Heart right ventricle (tissue), 16 donors: ENCODE data around the gene CDK5. TPM values are rescaled to one million over a fixed set of nuclear protein-coding genes. Genes with fewer than 3 reads are reported as not detected.

ENCODE experiments used
- ATAC-seq, 8 donors: fragments of 200-7000 bp; cut with Tn5 transposase; one replicate each; pipeline ENCODE4 v1.9.1; 2020; ENCODE audit warnings: mild to moderate bottlenecking in 8 of 8, moderate library complexity in 8 of 8, moderate number of reproducible peaks in 1 of 8
- DNase-seq, 2 donors: peaks; one replicate each; pipeline ENCODE4 v3.0.0-alpha.2; 2020
- H3K27ac ChIP-seq, 10 donors: fragments of 200-600 bp; sonication (generic) in 2 of 10; one replicate each; pipeline versions ENCODE4 v1.5.0 to v1.8.0; 2020 to 2022; ENCODE audit warnings: mild to moderate bottlenecking in 3 of 10
- H3K27me3 ChIP-seq, 7 donors: fragments of 200-600 bp; one replicate each; pipeline ENCODE4 v1.8.0; 2021 to 2022; ENCODE audit warnings: mild to moderate bottlenecking in 2 of 7
- H3K36me3 ChIP-seq, 9 donors: fragments of 200-600 bp; sonication (generic) in 1 of 9; one replicate each; pipeline versions ENCODE4 v1.5.0 to v1.8.0; 2020 to 2022; ENCODE audit warnings: mild to moderate bottlenecking in 2 of 9
- H3K4me1 ChIP-seq, 9 donors: fragments of 200-600 bp; sonication (generic) in 1 of 9; one replicate each; pipeline versions ENCODE4 v1.5.0 to v1.8.0; 2020 to 2022; ENCODE audit warnings: mild to moderate bottlenecking in 4 of 9
- H3K4me3 ChIP-seq, 10 donors: fragments of 200-600 bp; sonication (generic) in 2 of 10; one replicate each; pipeline versions ENCODE4 v1.5.0 to v1.8.0; 2020 to 2022; ENCODE audit warnings: mild to moderate bottlenecking in 7 of 10, moderate library complexity in 2 of 10
- H3K9me3 ChIP-seq, 11 donors: fragments of 200-600 bp in 10 of 11; sonication (generic) in 2 of 11; one replicate each; pipeline versions ENCODE4 v1.5.0 to v1.8.0; 2013 to 2022; ENCODE audit warnings: mild to moderate bottlenecking in 2 of 11, control low read depth in 1 of 11, moderate library complexity in 1 of 11
- CTCF ChIP-seq, 9 donors: fragments of 200-600 bp; sonication (generic) in 2 of 9; IDR thresholded peaks; one replicate each; pipeline versions ENCODE4 v1.5.0 to v1.8.0; 2021 to 2022; ENCODE audit warnings: antibody characterized with exemption in 9 of 9, mild to moderate bottlenecking in 5 of 9, moderate library complexity in 1 of 9
- WGBS, 2 donors: extraction: QIAGEN DNeasy Blood & Tissue Kit; methylation state at CpG; one replicate each; pipeline ENCODE4 v1.1.7; 2013; ENCODE audit warnings: inconsistent platforms in 1 of 2; 5-methylcytosine and 5-hydroxymethylcytosine counted together
- intact Hi-C, 10 donors: fragments of 100-400 bp; cut with DNase I; formaldehyde crosslinking; loops; one replicate each; pipeline versions ENCODE4 v1.11.1 to v1.14.2; 2022
- polyA plus RNA-seq, 2 donors: library from polyadenylated mRNA; stranded (reverse); fragments of 200-250 nt; gene quantifications; one replicate each; pipeline ENCODE4 v1.2.3, GENCODE V29; 2013
- total RNA-seq, 10 donors: library from RNA; stranded (reverse); fragmentation: NEBNext Ultra II Directional in 3 of 10; extraction: Animal tissue kit (Norgen Biotek cat#: 25700) in 3 of 10; gene quantifications; one replicate each; pipeline versions ENCODE4 v1.2.1 to v1.2.4, GENCODE V29; 2021 to 2023
- donor health status: Arrhythmogenic right ventricular cardiomyopathy.
- donor health status: ischemic (EF 13 %, LVEDD 7.1; RV severe dilation, severe dysfunction).
- donor health status: healthy with polysubstance abuse.
- donor health status: DM: no; HTN: yes; CAD: no.
- donor health status: DM: no; HTN: no; CAD: no.
- donor health status: ischemic (EF 25% LVEDD 6.9; RV normal size, moderate dysfunction).
- donor health status: ischemic (EF 25% LVEDD 5.7; RV mildly dilated, moderate dysfunction).
- donor health status: healthy.
- donor health status: DM: yes; HTN: yes; CAD: no.
- donor health status: Ischemic cardiomyopathy.
- donor health status: ischemic (EF 35%, LVEDD 5.7; RV mildly dilated, moderate dysfunction).
- donor health status: nonischemic (EF 11% LVEDD 7.7; RV severe dilation, severe dysfunction).
- donor health status: DM: yes; HTN: yes; CAD: no.
- donor health status: PGD.
- donor health status: ischemic (EF 29% LVEDD 5.4; RV normal size, mild dysfunction).
- donor health status: nonischemic (EF 23%, LVEDD 6.1; RV moderate dilation, normal function).

The CDK5 gene
- total and polyA plus RNA-seq, 12 donors: 5.0 to 11.3 (median 7.6) TPM

- DNase-seq: no peak
- Histone ChIP-seq H3K27ac (peak overlapping the region in 5 of 10 donors; percentile 59 to 98 (median 97)), H3K4me3 (peak overlapping the region in 7 of 10 donors; percentile 23 to 95 (median 91)), H3K4me1 (peaks cover 34 to 66% (median 55%) of the 10 kb centered on the region in 9 donors), H3K36me3 (peaks cover 0 to 34% (median 13%) of the 10 kb centered on the region in 9 donors), H3K27me3 (no peaks in the 10 kb centered on the region), H3K9me3 (no peaks in the 10 kb centered on the region)
- no peak for ATAC-seq
- TF ChIP-seq CTCF (IDR thresholded peaks at IDR 0.05): no peak
- 51 to 62% methylated on average over 33 of the region's 33 CpGs for WGBS, 2 donors
- intact Hi-C loops: loop anchor here in 1 of 10 donors (2.0 kb wide), 1 partner anchor 17 kb away; no protein-coding TSS in a partner anchor
Measured at GRCh38 chr7:151061213-151062110, 3.8 kb upstream of the CDK5 start.

GRCh38 chr7:151060416-151061212 lies 2.9 kb upstream of the CDK5 start:
- no peak for TF ChIP-seq CTCF (IDR thresholded peaks at IDR 0.05)
- intact Hi-C loops: loop anchor here in 1 of 10 donors (1.0 kb wide), 1 partner anchor 51 kb away; no protein-coding TSS in a partner anchor
- no peak for DNase-seq
- Histone ChIP-seq H3K27ac (peak overlapping the region in 9 of 10 donors; percentile 94 to 98 (median 97)), H3K36me3 (peaks cover 0 to 25% (median 8%) of the 10 kb centered on the region in 9 donors), H3K4me1 (peaks cover 34 to 66% (median 55%) of the 10 kb centered on the region in 9 donors), H3K27me3 (no peaks in the 10 kb centered on the region), H3K4me3 (peak overlapping the region; percentile 70 to 95 (median 88)), H3K9me3 (no peaks in the 10 kb centered on the region)
- peak in 3 of 8 donors; percentile 2 to 10 (median 7) for ATAC-seq
- 5 to 14% methylated on average over 19 to 21 of the region's 21 CpGs for WGBS, 2 donors

GRCh38 chr7:151060113-151060415 lies 2.4 kb upstream of the CDK5 start:
- H3K9me3 ChIP-seq: no peaks in the 10 kb centered on the region
- intact Hi-C loops: loop anchor here in 1 of 10 donors (1.0 kb wide), 1 partner anchor 51 kb away; no protein-coding TSS in a partner anchor
- peaks cover 0 to 20% (median 8%) of the 10 kb centered on the region in 9 donors for H3K36me3 ChIP-seq
- ATAC-seq: no peak
- TF ChIP-seq CTCF (IDR thresholded peaks at IDR 0.05): peak in 1 of 9 donors; percentile 36
- 2 to 3% methylated on average over 15 to 17 of the region's 17 CpGs for WGBS, 2 donors
- H3K4me1 ChIP-seq: peaks cover 34 to 63% (median 55%) of the 10 kb centered on the region in 9 donors
- no peaks in the 10 kb centered on the region for H3K27me3 ChIP-seq
- DNase-seq: no peak
- H3K4me3 ChIP-seq: peak overlapping the region; percentile 70 to 95 (median 88)
- peak overlapping the region; percentile 94 to 98 (median 97) for H3K27ac ChIP-seq
